ENCODE results near the gene NPIPB2. TPM values are rescaled to one million over a fixed set of nuclear protein-coding genes. Genes with fewer than 3 reads are reported as not detected.
"Not testable (repeated sequence)": the region's sequence is repeated elsewhere in the genome, so short reads cannot be mapped to it uniquely, and the experiment has no call there.

The NPIPB2 gene
- total RNA-seq, 1 donor from 2014 or later: 10.3 TPM

- Mint-ChIP-seq H3K27me3 (ENCODE audit: low read depth, unreplicated experiment) (peaks cover 2% of the 10 kb centered on the region), H3K4me1 (ENCODE audit: low read depth, unreplicated experiment) (no peaks in the 10 kb centered on the region), H3K27ac (ENCODE audit: unreplicated experiment) (no peak within 1 kb of the TSS), H3K9me3 (ENCODE audit: unreplicated experiment) (no peaks in the 10 kb centered on the region), H3K4me3 (ENCODE audit: unreplicated experiment) (no peak within 1 kb of the TSS), H3K36me3 (ENCODE audit: low read depth, unreplicated experiment) (no peaks in the 10 kb centered on the region)
- no peaks in the 10 kb centered on the region for H3K36me3 ChIP-seq (ENCODE audit: insufficient read depth, low read length)
- no peaks in the 10 kb centered on the region for H3K9me3 ChIP-seq (ENCODE audit: insufficient read depth, low read depth, low read length)
- H3K9ac ChIP-seq (ENCODE audit: low read length): no peak within 1 kb of the TSS
- no peak within 1 kb of the TSS for H2AFZ ChIP-seq (ENCODE audit: low read depth, low read length)
- no peaks in the 10 kb centered on the region for H3K27me3 ChIP-seq (ENCODE audit: insufficient read depth, low read length)
- DNase-seq (ENCODE audit: low read depth) (no peak), FAIRE-seq (no peak)
- TF ChIP-seq EZH2 (IDR thresholded peaks at IDR 0.05; ENCODE audit: insufficient read depth, low read length) (no peak), CTCF (IDR thresholded peaks at IDR 0.05; ENCODE audit: insufficient read depth, low read depth, low read length) (no peak)
- H3K4me1 ChIP-seq (ENCODE audit: insufficient read depth, low read length): no peaks in the 10 kb centered on the region
- H3K27ac ChIP-seq (ENCODE audit: low read depth, low read length): no peak within 1 kb of the TSS
- no peaks in the 10 kb centered on the region for H3K79me2 ChIP-seq (ENCODE audit: insufficient read depth, low read length)
- H4K20me1 ChIP-seq (ENCODE audit: insufficient read depth, low read length): no peaks in the 10 kb centered on the region
- H3K4me2 ChIP-seq (ENCODE audit: low read length): no peak within 1 kb of the TSS
- no peak within 1 kb of the TSS for H3K4me3 ChIP-seq (ENCODE audit: insufficient read depth, low read depth, low read length)
These were observed 23.1 kb upstream of the NPIPB2 start, which contains the start of gene TNFRSF17 for GRCh38 chr16:11964761-11965551. Gene TNFRSF17 (plus strand): TSS chr16:11965210. CDS start chr16:11965325, 115 bp downstream.

- Mint-ChIP-seq H3K9me3 (ENCODE audit: unreplicated experiment) (no peaks in the 10 kb centered on the region), H3K4me1 (ENCODE audit: low read depth, unreplicated experiment) (no peaks in the 10 kb centered on the region)
- H4K20me1 ChIP-seq (ENCODE audit: insufficient read depth, low read length): no peaks in the 10 kb centered on the region
These were observed 21.9 kb upstream of the NPIPB2 start for GRCh38 chr16:11963706-11964105.

GRCh38 chr16:11962978-11963377 is 21.1 kb upstream of the NPIPB2 start:
- H3K9me3 Mint-ChIP-seq (ENCODE audit: unreplicated experiment); FAIRE-seq; H3K4me3 ChIP-seq (ENCODE audit: insufficient read depth, low read depth, low read length); H3K4me3 Mint-ChIP-seq (ENCODE audit: unreplicated experiment); H2AFZ ChIP-seq (ENCODE audit: low read depth, low read length); H3K36me3 ChIP-seq (ENCODE audit: insufficient read depth, low read length); H3K36me3 Mint-ChIP-seq (ENCODE audit: low read depth, unreplicated experiment); H3K4me1 Mint-ChIP-seq (ENCODE audit: low read depth, unreplicated experiment); H3K27ac ChIP-seq (ENCODE audit: low read depth, low read length); H3K27me3 Mint-ChIP-seq (ENCODE audit: low read depth, unreplicated experiment); H3K9ac ChIP-seq (ENCODE audit: low read length); H3K4me1 ChIP-seq (ENCODE audit: insufficient read depth, low read length); H3K79me2 ChIP-seq (ENCODE audit: insufficient read depth, low read length); H4K20me1 ChIP-seq (ENCODE audit: insufficient read depth, low read length); DNase-seq (ENCODE audit: low read depth); H3K27ac Mint-ChIP-seq (ENCODE audit: unreplicated experiment); H3K27me3 ChIP-seq (ENCODE audit: insufficient read depth, low read length); H3K4me2 ChIP-seq (ENCODE audit: low read length); H3K9me3 ChIP-seq (ENCODE audit: insufficient read depth, low read depth, low read length): not testable (repeated sequence)

More at GRCh38 chr16:11963706-11964105, 21.9 kb upstream of the NPIPB2 start:
- no peak for FAIRE-seq
- no peaks in the 10 kb centered on the region for H3K4me1 ChIP-seq (ENCODE audit: insufficient read depth, low read length)
- H3K9me3 ChIP-seq (ENCODE audit: insufficient read depth, low read depth, low read length): no peaks in the 10 kb centered on the region
- no peak for DNase-seq (ENCODE audit: low read depth)
- TF ChIP-seq EZH2 (IDR thresholded peaks at IDR 0.05; ENCODE audit: insufficient read depth, low read length): no peak
- H3K4me3 ChIP-seq (ENCODE audit: insufficient read depth, low read depth, low read length): no peak overlapping the region
- Mint-ChIP-seq H3K27ac (ENCODE audit: unreplicated experiment) (no peak overlapping the region), H3K27me3 (ENCODE audit: low read depth, unreplicated experiment) (peaks cover 2% of the 10 kb centered on the region), H3K36me3 (ENCODE audit: low read depth, unreplicated experiment) (no peaks in the 10 kb centered on the region), H3K4me3 (ENCODE audit: unreplicated experiment) (no peak overlapping the region)
- no peaks in the 10 kb centered on the region for H3K36me3 ChIP-seq (ENCODE audit: insufficient read depth, low read length)
- H3K9ac ChIP-seq (ENCODE audit: low read length): no peak overlapping the region
- H3K79me2 ChIP-seq (ENCODE audit: insufficient read depth, low read length): no peaks in the 10 kb centered on the region
- H3K27me3 ChIP-seq (ENCODE audit: insufficient read depth, low read length): no peaks in the 10 kb centered on the region
- H3K27ac ChIP-seq (ENCODE audit: low read depth, low read length): no peak overlapping the region
- H3K4me2 ChIP-seq (ENCODE audit: low read length): no peak overlapping the region
- H2AFZ ChIP-seq (ENCODE audit: low read depth, low read length): no peak overlapping the region

GRCh38 chr16:11962457-11962856 is 20.6 kb upstream of the NPIPB2 start:
- H3K4me3 Mint-ChIP-seq (ENCODE audit: unreplicated experiment); H3K27me3 ChIP-seq (ENCODE audit: insufficient read depth, low read length); H3K4me3 ChIP-seq (ENCODE audit: insufficient read depth, low read depth, low read length); H3K36me3 ChIP-seq (ENCODE audit: insufficient read depth, low read length); H3K9me3 ChIP-seq (ENCODE audit: insufficient read depth, low read depth, low read length); H3K27ac Mint-ChIP-seq (ENCODE audit: unreplicated experiment); H3K4me1 Mint-ChIP-seq (ENCODE audit: low read depth, unreplicated experiment); H3K27me3 Mint-ChIP-seq (ENCODE audit: low read depth, unreplicated experiment); H4K20me1 ChIP-seq (ENCODE audit: insufficient read depth, low read length); DNase-seq (ENCODE audit: low read depth); H3K9me3 Mint-ChIP-seq (ENCODE audit: unreplicated experiment); H2AFZ ChIP-seq (ENCODE audit: low read depth, low read length); H3K9ac ChIP-seq (ENCODE audit: low read length); H3K4me1 ChIP-seq (ENCODE audit: insufficient read depth, low read length); H3K79me2 ChIP-seq (ENCODE audit: insufficient read depth, low read length); H3K27ac ChIP-seq (ENCODE audit: low read depth, low read length); H3K4me2 ChIP-seq (ENCODE audit: low read length); FAIRE-seq; H3K36me3 Mint-ChIP-seq (ENCODE audit: low read depth, unreplicated experiment): not testable (repeated sequence)
